Activated T-cell treated with anti-CD3 and anti-CD28 coated beads, Interleukin-2, amount 50 U/mL, for 1 hour (primary cell): Measurements from ENCODE around the gene ERN1.

Experiments used
- DNase-seq: peaks from one replicate; pipeline ENCODE4 v3.0.0-alpha.2; 2020

The ERN1 gene

GRCh38 chr17:64001763-64002529 lies 128.0 kb downstream of the ERN1 start:
- peak; percentile 21 for DNase-seq

GRCh38 chr17:64001091-64001579 lies 128.8 kb downstream of the ERN1 start:
- DNase-seq: peak; percentile 20

- peak; percentile 23 for DNase-seq
Observed at GRCh38 chr17:63999680-64000531, 130.0 kb downstream of the ERN1 start.

GRCh38 chr17:63998721-63999679 lies 130.9 kb downstream of the ERN1 start:
- peak; percentile 35 for DNase-seq

GRCh38 chr17:63998050-63998720 lies 131.8 kb downstream of the ERN1 start, which contains the start of gene PRR29:
TSS of gene PRR29 (plus strand) at chr17:63998351. CDS start at chr17:63998365, 14 bp downstream.
- peak; percentile 78 for DNase-seq

- DNase-seq: no peak
Observed at GRCh38 chr17:63997341-63998048, 132.4 kb downstream of the ERN1 start.

- DNase-seq: peak; percentile 9
Observed at GRCh38 chr17:63996430-63997182, 133.3 kb downstream of the ERN1 start.

- peak; percentile 11 for DNase-seq
Observed at GRCh38 chr17:63995626-63996025, 134.3 kb downstream of the ERN1 start.

GRCh38 chr17:63993368-63993985 lies 136.5 kb downstream of the ERN1 start:
- DNase-seq: peak; percentile 40

- DNase-seq: no peak
Observed at GRCh38 chr17:63991611-63992010, 138.3 kb downstream of the ERN1 start.

- DNase-seq: no peak
Observed at GRCh38 chr17:63989622-63990345, 140.2 kb downstream of the ERN1 start.
